ENCODE measurements around the gene DMAC1.

Gene DMAC1

DNA sequence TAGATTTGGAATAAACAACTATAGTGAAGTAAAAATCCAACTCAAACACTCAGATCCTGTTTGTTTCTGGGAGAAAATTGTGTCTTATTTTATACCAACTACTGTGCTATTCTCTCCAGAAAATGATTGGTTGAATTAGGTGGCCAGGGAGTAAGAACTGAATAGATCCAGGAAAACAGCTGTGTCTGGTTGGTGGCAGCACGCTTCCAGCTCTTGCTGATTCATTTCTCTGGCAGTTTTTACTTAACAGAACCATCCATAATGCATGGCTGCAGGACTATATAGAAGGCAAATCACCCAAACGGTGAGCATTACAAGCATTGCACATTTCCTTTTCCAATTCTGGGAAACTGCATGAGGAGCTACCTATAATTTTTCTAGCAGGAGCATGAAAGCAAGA, 29.5 kb downstream of the DMAC1 start:
- H3K27me3 Mint-ChIP-seq (ENCODE audit: low read depth), result peaks cover 17% of the 10 kb centered on the region
- no peaks in the 10 kb centered on the region for H3K4me1 Mint-ChIP-seq (ENCODE audit: low read depth)
- no peak for DNase-seq (ENCODE audit: low spot score)
- H3K36me3 Mint-ChIP-seq (ENCODE audit: low read depth), result no peaks in the 10 kb centered on the region
- H3K4me3 Mint-ChIP-seq, result no peak overlapping the region
- H3K27ac Mint-ChIP-seq, result no peak overlapping the region
- H3K9me3 Mint-ChIP-seq, result peaks cover under 1% of the 10 kb centered on the region

DNA sequence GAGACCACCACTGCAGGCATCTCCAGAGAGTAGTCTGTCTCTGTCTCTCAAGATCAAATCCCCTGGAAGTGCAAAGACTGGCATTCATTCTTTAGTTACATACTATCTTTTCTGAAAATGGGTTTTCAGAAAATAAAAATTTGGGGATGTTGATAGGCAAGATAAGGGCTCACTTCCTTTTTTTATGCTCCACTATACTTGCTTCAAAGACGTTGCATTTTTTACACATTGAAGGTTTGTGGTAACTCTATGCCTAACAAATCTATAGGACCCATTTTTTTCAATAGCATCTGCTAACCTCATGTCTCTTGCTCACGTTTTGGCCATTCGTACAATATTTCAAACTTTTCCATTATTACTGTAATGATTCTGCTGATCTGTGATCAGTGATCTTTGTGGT, 37.0 kb downstream of the DMAC1 start:
- Mint-ChIP-seq H3K4me3 (no peak overlapping the region), H3K27me3 (ENCODE audit: low read depth) (no peaks in the 10 kb centered on the region), H3K9me3 (peaks cover 10% of the 10 kb centered on the region), H3K4me1 (ENCODE audit: low read depth) (peaks cover 4% of the 10 kb centered on the region), H3K27ac (no peak overlapping the region), H3K36me3 (ENCODE audit: low read depth) (peaks cover 3% of the 10 kb centered on the region)
- no peak for DNase-seq (ENCODE audit: low spot score)

DNA sequence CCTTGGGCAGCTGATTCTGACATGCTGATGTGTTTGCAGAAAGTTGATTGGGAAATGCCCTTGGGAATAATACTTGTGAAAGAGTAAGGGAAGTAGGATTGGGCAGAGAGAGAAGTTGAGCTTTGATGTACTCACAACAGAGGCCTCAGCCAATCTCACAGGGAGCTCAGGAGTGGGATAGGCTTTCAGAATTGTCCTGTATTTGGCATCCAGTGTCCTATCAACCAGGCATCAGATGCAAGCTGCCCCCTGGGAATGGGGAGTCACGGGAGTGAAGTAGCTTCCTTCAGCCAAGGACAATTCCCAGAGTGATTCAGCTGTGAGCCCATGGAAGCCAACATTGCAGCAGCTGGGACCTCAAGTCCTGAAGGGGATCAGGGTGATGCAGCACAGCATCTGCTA, 39.6 kb downstream of the DMAC1 start:
- Mint-ChIP-seq H3K4me3 (no peak overlapping the region), H3K9me3 (peaks cover 22% of the 10 kb centered on the region), H3K27me3 (ENCODE audit: low read depth) (no peaks in the 10 kb centered on the region), H3K27ac (no peak overlapping the region), H3K36me3 (ENCODE audit: low read depth) (peaks cover 19% of the 10 kb centered on the region), H3K4me1 (ENCODE audit: low read depth) (peaks cover 21% of the 10 kb centered on the region)
- no peak for DNase-seq (ENCODE audit: low spot score)

DNA sequence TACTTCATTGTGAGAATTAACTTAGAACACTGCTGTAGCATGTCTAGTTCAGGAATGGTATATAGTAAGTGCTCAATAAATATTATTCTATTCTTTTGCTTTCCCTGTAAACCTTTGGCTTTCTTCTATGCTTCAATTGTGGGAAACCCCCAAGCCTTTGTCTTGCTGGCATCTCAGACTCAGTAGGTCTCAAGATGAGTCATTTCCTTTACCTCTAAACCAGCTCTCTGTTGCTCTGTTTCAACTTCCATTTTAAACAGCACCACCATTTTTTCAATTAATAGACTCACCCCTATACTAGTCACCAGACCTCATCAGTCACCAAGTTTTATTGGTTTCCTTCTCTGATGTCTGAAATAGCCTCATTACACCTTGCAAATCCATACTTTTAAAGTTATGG, 43.5 kb downstream of the DMAC1 start:
- Mint-ChIP-seq H3K27me3 (ENCODE audit: low read depth) (no peaks in the 10 kb centered on the region), H3K36me3 (ENCODE audit: low read depth) (peaks cover 22% of the 10 kb centered on the region), H3K4me3 (no peak overlapping the region), H3K9me3 (peaks cover 20% of the 10 kb centered on the region), H3K27ac (peak overlapping the region; percentile 67), H3K4me1 (ENCODE audit: low read depth) (peaks cover 23% of the 10 kb centered on the region)
- peak; percentile 31 for DNase-seq (ENCODE audit: low spot score)

DNA sequence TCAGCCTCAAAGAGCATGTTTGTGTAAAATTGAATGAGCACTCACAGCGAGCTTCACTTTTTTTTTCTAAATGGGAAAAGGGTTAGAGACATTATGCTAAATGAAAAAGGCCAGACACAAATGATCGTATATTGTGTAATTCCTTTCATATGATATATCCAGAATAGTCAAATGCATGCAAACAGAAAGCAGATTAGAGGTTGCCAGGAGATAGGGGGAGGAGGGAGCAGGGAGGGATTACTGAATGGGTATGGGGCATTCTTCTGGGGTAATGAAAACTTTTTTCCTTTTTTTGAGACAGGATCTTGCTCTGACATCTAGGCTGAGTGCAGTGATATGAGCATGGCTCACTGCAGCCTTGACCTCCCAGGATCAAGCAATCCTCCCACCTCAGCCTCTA, 47.1 kb downstream of the DMAC1 start:
- H3K27me3 Mint-ChIP-seq (ENCODE audit: low read depth), result peaks cover 15% of the 10 kb centered on the region
- no peak overlapping the region for H3K4me3 Mint-ChIP-seq
- DNase-seq (ENCODE audit: low spot score), result no peak
- peaks cover 22% of the 10 kb centered on the region for H3K4me1 Mint-ChIP-seq (ENCODE audit: low read depth)
- H3K27ac Mint-ChIP-seq, result no peak overlapping the region
- H3K9me3 Mint-ChIP-seq, result peaks cover 24% of the 10 kb centered on the region
- H3K36me3 Mint-ChIP-seq (ENCODE audit: low read depth), result peaks cover 18% of the 10 kb centered on the region

Data from T-helper 2 cell treated with Interferon-gamma antibody and Interleukin-4, amounts not matched to agents 5 μg/mL and 100 μg/mL, for 36 hours (primary cell).